HTERT RPE-1 (cell line): Measurements from ENCODE around the gene TRIM36.

ENCODE experiments used
- in situ Hi-C: fragments of 300-500 bp; cut with MboI; formaldehyde crosslinking; loops from 4 replicates; pipeline ENCODE4 v1.14.3; 2020; ENCODE audit warnings: low sequenced_read_pairs

The TRIM36 gene

DNA sequence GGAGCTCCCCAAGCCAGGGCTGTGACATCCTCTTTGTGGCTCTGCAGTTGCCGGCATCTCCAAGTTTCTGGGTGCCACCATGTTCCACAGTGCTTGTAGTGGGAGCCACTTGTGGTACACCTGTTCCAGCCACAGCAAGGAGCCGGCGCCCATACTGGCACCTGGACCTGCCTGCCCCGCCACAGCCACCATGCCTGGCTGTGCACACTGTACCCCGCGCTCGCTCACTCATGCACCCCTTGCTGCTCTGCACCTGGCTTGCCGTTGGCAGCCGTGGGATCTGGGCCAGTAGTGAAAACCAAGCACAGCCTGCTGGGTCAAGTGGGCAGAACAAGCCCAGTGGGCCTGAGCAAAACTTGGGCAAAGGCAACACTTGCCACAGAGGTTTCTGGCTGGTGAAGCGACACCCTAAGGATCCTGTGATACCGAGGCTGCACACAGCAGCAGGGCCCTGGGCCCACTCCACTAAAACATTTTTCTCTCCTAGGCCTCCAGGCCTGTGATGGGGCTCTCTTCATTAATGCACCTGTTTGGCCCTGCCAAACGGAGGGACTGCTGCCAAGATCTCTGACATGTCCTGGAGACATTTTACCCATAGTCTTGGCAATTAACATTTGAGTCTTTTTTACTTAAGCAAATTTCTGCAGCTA, 2.8 kb downstream of the TRIM36 start:
- in situ Hi-C loops: no loop called here

GRCh38 chr5:115165790-115166189, 3.9 kb downstream of the TRIM36 start:
- in situ Hi-C loops: no loop called here

DNA sequence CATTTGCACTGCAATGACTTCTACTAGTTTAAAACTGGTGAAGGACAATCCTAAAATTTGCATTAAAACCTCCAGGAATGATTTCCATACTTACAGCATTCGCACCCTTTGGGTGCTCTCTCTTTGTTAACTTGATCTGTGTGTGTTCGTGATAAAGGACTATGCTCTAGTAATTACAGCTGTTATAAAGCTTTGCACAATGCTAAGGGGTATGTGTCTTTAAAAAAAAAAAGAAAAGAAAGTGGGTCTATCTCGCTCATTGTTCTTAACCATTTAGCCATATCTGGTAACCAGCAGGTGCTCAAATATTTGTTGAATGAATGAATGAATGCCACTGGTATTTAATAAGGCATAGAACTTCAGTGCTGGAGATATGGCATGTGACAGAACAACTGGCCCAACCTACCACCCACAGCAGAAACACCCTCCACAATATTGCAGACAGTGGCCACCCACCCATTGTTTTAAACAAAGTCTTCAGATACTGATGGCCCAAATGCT, 8.7 kb downstream of the TRIM36 start:
- in situ Hi-C loops: no loop called here

- in situ Hi-C loops: no loop called here
Measured at GRCh38 chr5:115151208-115151805, 18.4 kb downstream of the TRIM36 start.

GRCh38 chr5:115150512-115150911, 19.2 kb downstream of the TRIM36 start:
- in situ Hi-C loops: no loop called here

DNA sequence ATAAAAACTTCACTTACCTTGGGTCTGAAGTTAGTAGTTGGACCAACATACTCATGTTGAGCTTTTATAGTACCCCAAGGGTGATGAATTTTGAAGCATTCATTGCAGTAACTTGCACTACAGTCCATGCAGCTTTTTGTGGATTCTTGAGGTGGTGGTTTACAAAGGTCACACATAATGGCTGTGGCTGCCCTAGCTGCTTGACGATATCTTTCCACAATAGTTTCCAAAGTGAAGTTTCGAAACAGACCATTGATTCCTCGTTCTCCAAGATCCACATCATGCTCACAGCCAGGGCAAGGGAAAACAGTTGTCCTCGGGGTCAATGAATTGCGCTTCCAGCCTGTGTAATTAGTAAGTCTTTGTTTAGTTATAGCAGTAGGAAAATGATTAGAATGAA, 22.7 kb downstream of the TRIM36 start:
- in situ Hi-C loops: no loop called here

DNA sequence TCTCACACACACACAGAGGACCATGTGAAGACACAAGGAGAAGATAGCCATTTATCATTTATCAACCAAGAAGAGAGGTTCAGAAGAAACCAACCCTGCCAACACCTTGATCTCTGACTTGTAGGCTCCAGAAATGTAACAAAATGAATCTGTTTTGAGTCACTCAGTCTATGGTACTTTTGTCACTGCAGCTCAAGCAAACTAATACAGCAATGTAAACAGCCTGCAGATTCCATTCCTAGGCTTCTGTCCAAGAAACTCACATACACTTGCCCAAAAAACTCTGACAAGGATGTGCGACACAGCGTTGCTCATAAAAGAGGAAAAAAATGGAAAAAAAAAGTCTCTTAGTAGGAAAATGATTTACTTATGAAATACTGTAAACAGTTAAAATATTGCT, 33.4 kb downstream of the TRIM36 start:
- in situ Hi-C loops: no loop called here

GRCh38 chr5:115132465-115132864, 37.2 kb downstream of the TRIM36 start:
- in situ Hi-C loops: no loop called here

GRCh38 chr5:115126303-115126702, 43.4 kb downstream of the TRIM36 start:
- in situ Hi-C loops: no loop called here

DNA sequence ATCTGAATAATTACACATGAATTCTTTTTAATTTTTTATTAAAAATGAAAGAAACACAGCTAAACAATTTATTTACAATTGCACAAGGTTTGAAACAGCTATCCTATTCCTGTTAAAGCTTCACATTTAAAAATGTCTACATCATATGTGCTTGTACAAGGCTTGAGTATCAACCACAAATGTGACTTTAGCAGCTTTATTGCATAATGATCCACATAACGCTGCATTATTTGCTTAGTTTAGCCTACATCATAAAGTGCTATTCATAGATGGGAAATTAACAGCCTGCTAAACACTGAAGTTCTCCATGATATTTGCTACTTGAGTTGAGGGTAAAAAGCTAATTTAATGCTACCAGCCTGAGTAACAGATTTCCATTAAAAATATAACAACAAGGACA, 45.0 kb downstream of the TRIM36 start:
- in situ Hi-C loops: no loop called here

- in situ Hi-C loops: no loop called here
Measured at GRCh38 chr5:115116001-115116400, 53.7 kb downstream of the TRIM36 start.

DNA sequence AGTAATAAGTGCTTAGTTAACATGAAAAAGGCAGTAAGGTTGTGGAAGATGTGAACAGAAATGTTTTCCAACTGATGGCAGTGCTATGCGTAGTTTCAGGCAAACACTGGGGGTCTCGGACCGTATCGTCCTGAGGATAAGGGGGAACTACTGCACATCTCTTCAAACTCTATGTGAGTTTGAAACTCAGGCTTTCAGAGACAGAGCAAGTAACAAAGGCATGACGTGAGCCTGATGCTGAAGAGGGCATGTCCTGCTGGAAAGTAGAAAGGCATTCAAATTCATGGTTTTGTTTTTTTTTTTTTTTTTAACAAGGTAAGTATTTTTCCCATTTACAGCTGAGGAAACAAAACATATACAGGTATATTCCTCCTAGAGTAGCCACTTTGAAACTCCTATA, 59.9 kb downstream of the TRIM36 start:
- in situ Hi-C loops: no loop called here

- in situ Hi-C loops: no loop called here
Measured at GRCh38 chr5:115109356-115109755, 60.4 kb downstream of the TRIM36 start.

DNA sequence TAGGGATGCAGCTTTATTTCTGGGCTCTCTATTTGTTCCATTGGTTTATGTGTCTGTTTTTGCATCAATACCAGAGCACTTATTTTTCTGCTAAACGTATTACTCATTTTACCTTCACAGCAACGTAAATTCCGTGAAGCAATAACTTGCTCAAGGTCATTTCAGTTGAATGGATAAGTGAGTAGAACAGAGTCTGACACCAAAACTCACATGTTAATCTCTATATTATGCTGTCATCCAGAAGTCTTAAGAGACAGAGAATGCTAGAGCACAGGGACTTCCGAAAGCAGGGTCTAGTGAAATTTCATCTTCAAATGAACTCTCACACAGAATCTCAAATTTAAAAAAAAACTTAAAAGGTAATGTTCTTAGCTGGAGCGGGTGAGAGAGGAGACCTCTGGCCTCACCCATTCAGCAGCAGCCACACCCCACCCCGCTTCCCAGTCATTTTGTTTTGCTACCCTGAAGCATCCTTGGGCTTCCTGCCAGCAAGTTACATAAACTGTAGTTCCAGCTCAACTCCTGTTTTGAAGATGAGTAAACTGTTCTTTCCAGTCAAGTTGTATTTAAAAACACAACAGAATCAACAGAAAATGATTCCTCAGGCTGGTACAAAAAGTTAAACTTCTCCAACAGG, 69.3 kb downstream of the TRIM36 start:
- in situ Hi-C loops: no loop called here

GRCh38 chr5:115098041-115098702, 71.5 kb downstream of the TRIM36 start:
- in situ Hi-C loops: no loop called here

DNA sequence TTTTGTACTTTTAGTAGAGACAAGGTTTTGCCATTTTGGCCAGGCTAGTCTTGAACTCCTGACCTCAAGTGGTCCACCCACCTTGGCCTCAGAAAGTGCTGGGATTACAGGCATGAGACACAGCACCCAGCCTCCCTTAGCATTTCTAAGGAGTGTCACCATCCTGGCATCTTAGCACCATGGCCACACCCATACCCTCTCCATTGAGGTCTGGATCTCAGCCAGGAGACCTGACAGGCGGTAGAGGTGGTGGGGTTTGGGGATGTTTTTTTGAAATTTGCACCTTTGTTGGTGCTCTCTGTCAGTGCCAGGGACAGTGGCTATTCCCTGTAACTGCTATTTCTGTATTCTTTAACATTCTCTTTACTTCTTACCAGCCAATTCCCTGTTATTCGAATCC, 72.5 kb downstream of the TRIM36 start:
- in situ Hi-C loops: no loop called here

DNA sequence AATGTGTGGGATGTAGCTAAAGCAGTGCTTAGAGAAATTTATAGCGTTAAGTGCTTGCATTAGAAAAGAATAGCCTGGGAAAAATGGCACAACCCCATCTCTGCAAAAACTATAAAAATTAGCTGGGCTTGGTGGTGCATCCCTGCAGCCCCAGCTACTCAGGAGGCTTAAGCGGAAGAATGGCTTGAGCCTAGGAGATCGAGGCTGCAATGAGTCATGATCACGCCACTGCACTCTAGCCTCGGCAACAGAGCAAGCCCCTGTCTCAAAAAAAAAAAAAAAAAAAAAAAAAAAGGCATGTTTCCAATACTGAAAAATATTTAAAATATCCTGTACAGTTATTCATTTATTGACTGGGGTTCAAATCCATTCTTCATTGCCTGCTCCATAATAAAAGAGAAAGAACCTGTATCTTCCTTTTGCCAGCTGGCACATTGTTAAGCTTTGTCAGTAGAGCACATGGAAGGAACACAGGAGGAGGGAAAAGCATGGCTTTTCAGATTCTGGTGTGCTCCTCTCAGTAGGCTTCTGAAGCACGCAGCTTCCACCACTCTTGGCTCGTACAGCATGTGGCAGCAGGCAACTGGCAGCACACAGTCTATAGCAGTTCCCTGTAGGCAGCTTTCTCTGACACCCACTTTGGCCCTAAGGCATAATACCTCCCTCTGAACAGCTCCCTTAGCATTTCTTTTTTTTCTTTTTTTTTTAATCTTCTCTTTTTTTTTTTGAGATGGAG, 73.5 kb downstream of the TRIM36 start:
- in situ Hi-C loops: no loop called here

- in situ Hi-C loops: no loop called here
Measured at GRCh38 chr5:115087951-115088350, 81.8 kb downstream of the TRIM36 start.

DNA sequence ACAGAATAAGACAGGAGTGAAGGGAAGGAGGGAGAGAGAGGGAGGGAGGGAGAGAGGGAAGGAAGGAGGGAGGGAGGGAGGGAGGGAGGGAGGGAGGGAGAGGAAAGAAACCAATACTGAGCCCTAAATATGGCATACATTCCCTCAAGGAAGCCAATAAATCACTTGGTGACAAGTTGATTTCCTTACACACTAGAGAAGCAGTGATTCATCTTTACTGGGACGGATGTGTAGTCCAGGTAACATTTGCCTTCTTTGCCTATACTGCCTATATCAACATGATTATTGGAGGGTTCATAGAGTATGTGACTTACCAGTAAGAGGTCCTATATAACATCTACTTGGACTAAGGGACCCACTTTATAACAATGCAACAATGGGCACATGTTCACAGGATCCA, 83.2 kb downstream of the TRIM36 start:
- in situ Hi-C loops: no loop called here

DNA sequence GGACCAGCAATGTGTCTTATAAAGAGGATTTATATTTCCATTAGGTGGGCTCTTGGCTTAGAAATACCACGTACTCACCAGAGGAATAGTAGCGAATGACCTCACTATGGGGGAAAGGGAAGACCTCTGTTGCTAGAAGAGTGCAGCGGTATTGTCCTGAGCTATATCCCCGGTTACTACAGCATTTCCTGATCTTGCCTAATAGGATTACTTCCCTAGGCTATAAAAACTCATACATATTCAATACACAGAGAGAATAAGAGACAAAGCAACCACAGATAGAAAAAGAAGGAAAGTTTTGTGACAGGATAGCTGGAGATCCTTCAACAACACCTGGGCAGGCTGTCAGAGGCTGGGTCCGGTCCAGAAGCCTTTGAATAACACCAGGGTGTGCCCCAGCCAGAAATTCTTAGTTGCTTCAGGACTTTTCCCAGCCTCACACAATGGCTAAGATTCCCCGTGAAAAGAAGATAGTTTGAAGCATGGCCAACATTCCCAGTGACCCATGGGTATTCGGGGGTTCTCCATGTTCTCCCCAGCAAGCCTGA, 85.4 kb downstream of the TRIM36 start:
- in situ Hi-C loops: no loop called here
